IMR-90 (cell line): ENCODE results near the gene CGB1.

ENCODE experiments used
- NFE2L2 ChIP-seq: fragments of 150-350 bp; IDR thresholded peaks from 2 replicates; pipeline ENCODE4 v1.6.1; 2016; ENCODE audit warnings: low read depth, mild to moderate bottlenecking, low read length
- POLR2A ChIP-seq: IDR thresholded peaks from 2 replicates; pipeline ENCODE4 v1.6.1; 2012; ENCODE audit warnings: mild to moderate bottlenecking, low read depth, low read length
- SMC3 ChIP-seq: fragments of 150-350 bp; IDR thresholded peaks from 2 replicates; pipeline ENCODE4 v1.6.1; 2016; ENCODE audit warnings: low read depth, mild to moderate bottlenecking, antibody characterized with exemption, low read length, moderate library complexity
- TF ChIP-seq, protein P1 (sequence below): fragments of 150-350 bp; IDR thresholded peaks from 2 replicates; pipeline ENCODE4 v1.6.1; 2017; ENCODE audit warnings: mild to moderate bottlenecking, antibody characterized with exemption, low read length, low read depth

DNA sequence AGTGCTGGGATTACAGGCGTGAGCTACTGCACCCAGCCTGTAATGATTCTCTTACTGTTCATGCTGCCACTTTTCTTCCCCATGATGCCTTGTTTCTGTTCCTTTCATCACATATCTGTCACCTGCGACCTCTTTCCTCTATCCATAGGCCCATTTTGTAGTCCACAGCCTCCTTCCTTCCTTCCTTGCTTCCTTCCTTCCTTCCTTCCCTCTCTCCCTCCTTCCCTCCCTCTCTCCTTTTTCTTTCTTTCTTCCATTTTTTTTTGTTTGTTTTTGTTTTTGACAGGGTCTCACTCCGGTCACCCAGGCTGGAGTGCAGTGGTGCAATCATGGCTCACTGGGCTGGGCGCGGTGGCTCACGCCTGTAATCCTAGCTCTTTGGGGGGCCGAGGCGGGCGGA, 47.8 kb downstream of the CGB1 start:
- TF ChIP-seq POLR2A (no peak), NFE2L2 (no peak), SMC3 (no peak)
- TF ChIP-seq, protein P1, sequence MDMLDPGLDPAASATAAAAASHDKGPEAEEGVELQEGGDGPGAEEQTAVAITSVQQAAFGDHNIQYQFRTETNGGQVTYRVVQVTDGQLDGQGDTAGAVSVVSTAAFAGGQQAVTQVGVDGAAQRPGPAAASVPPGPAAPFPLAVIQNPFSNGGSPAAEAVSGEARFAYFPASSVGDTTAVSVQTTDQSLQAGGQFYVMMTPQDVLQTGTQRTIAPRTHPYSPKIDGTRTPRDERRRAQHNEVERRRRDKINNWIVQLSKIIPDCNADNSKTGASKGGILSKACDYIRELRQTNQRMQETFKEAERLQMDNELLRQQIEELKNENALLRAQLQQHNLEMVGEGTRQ, result no peak
